Esophagus squamous epithelium (tissue), 5 donors: ENCODE results near the gene GALNT13. TPM values are rescaled to one million over a fixed set of nuclear protein-coding genes. Genes with fewer than 3 reads are reported as not detected.

Experiments used
- DNase-seq: peaks from one replicate; lab custom pipeline; 2025; lab: John Stamatoyannopoulos, UW
- H3K27ac ChIP-seq, 4 donors: fragments of 200-600 bp; sonication (generic); one replicate each; pipeline ENCODE4 v1.5.1; 2016 to 2019; ENCODE audit warnings: mild to moderate bottlenecking in 1 of 4
- H3K27me3 ChIP-seq, 4 donors: fragments of 200-600 bp; sonication (generic); 1 replicate in 3 of 4; 2 replicates in 1 of 4; pipeline versions ENCODE4 v1.5.1 to v1.6.0; 2017 to 2021; ENCODE audit warnings: antibody characterized with exemption in 1 of 4
- H3K36me3 ChIP-seq, 3 donors: fragments of 200-600 bp; sonication (generic); one replicate each; pipeline ENCODE4 v1.5.1; 2016 to 2019
- H3K4me1 ChIP-seq, 3 donors: fragments of 200-600 bp; sonication (generic); one replicate each; pipeline ENCODE4 v1.5.1; 2017 to 2019
- H3K4me3 ChIP-seq, 4 donors: fragments of 200-600 bp; sonication (generic); 1 replicate in 3 of 4; 2 replicates in 1 of 4; pipeline ENCODE4 v1.5.1; 2016 to 2019; ENCODE audit warnings: mild to moderate bottlenecking in 2 of 4, moderate library complexity in 1 of 4
- H3K9me3 ChIP-seq, 3 donors: fragments of 200-600 bp; sonication (generic); one replicate each; pipeline ENCODE4 v1.5.1; 2016 to 2019
- POLR2A ChIP-seq, 4 donors: fragments of 450-650 bp; IDR thresholded peaks; one replicate each; pipeline ENCODE4 v1.6.1; 2017; ENCODE audit warnings: antibody characterized with exemption in 4 of 4, mild to moderate bottlenecking in 4 of 4, moderate library complexity in 3 of 4
- WGBS, 2 donors: methylation state at CpG; one replicate each; pipeline ENCODE4 v1.1.5; 2018; 5-methylcytosine and 5-hydroxymethylcytosine counted together
- intact Hi-C: fragments of 100-400 bp; cut with DNase I; formaldehyde crosslinking; loops from one replicate; pipeline ENCODE4 v1.15.0; 2022
- total RNA-seq, 4 donors: library from RNA; depleted of rRNA; stranded (reverse); fragments of >200 nt; gene quantifications; one replicate each; pipeline ENCODE4 v1.1.0, GENCODE V29; 2016
- TF ChIP-seq, protein P1 (sequence below), 6 experiments: fragments of 450-650 bp in 4 of 6; fragments of 200-600 bp in 2 of 6; sonication (generic) in 2 of 6; IDR thresholded peaks; one replicate each; pipeline ENCODE4 v1.5.1; 2016 to 2019; ENCODE audit warnings: antibody characterized with exemption in 6 of 6, mild to moderate bottlenecking in 4 of 6, moderate library complexity in 4 of 6
- donor health status: DM: yes; HTN: yes; CAD: no.

Gene GALNT13
- total RNA-seq, 4 donors from 2014 or later = 0.04 to 0.38 (median 0.17) TPM

DNA sequence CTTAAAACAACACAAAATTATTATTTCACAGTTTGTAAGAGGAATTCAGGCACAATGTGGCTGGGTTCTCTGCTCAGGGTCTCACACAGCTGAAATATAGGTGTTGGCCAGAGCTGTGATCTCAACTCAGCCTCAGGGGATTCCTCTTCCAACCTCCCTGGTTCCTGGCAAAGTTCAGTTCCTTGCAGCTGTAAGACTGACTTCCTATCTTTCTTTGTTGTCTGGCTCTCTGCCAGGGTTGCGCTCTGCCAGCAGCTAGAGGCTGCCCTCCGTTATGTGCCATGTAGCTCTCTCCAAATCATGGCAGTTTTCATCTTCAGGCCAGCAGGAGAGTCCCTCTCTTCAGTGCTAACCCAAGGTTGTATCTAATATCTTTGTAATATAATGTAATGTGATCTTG is 554.3 kb downstream of the GALNT13 start:
- H3K4me3 ChIP-seq = no peak overlapping the region
- H3K27ac ChIP-seq = no peak overlapping the region
- no peaks in the 10 kb centered on the region for H3K9me3 ChIP-seq
- TF ChIP-seq, protein P1, sequence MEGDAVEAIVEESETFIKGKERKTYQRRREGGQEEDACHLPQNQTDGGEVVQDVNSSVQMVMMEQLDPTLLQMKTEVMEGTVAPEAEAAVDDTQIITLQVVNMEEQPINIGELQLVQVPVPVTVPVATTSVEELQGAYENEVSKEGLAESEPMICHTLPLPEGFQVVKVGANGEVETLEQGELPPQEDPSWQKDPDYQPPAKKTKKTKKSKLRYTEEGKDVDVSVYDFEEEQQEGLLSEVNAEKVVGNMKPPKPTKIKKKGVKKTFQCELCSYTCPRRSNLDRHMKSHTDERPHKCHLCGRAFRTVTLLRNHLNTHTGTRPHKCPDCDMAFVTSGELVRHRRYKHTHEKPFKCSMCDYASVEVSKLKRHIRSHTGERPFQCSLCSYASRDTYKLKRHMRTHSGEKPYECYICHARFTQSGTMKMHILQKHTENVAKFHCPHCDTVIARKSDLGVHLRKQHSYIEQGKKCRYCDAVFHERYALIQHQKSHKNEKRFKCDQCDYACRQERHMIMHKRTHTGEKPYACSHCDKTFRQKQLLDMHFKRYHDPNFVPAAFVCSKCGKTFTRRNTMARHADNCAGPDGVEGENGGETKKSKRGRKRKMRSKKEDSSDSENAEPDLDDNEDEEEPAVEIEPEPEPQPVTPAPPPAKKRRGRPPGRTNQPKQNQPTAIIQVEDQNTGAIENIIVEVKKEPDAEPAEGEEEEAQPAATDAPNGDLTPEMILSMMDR (IDR thresholded peaks at IDR 0.05) = no peak
- no peak for TF ChIP-seq POLR2A (IDR thresholded peaks at IDR 0.05)
- no peaks in the 10 kb centered on the region for H3K36me3 ChIP-seq
- no peaks in the 10 kb centered on the region for H3K27me3 ChIP-seq
- intact Hi-C loops = no loop called here
- DNase-seq = no peak
- 43 to 60% methylated on average over 2 of the region's 2 CpGs for WGBS, 2 donors
- H3K4me1 ChIP-seq = no peaks in the 10 kb centered on the region

- WGBS, 2 donors = 70 to 79% methylated on average over 2 of the region's 2 CpGs
- intact Hi-C loops = no loop called here
- Histone ChIP-seq H3K27ac (no peak overlapping the region), H3K27me3 (no peaks in the 10 kb centered on the region), H3K4me3 (no peak overlapping the region), H3K4me1 (no peaks in the 10 kb centered on the region), H3K36me3 (no peaks in the 10 kb centered on the region), H3K9me3 (no peaks in the 10 kb centered on the region)
- no peak for DNase-seq
- TF ChIP-seq, protein P1 (IDR thresholded peaks at IDR 0.05) = no peak
- no peak for TF ChIP-seq POLR2A (IDR thresholded peaks at IDR 0.05)
Measured at GRCh38 chr2:154427453-154427852, 555.7 kb downstream of the GALNT13 start.

- 78 to 80% methylated on average over 8 of the region's 8 CpGs for WGBS, 2 donors
- Histone ChIP-seq H3K36me3 (no peaks in the 10 kb centered on the region), H3K4me3 (no peak overlapping the region), H3K9me3 (no peaks in the 10 kb centered on the region), H3K27me3 (no peaks in the 10 kb centered on the region), H3K4me1 (no peaks in the 10 kb centered on the region), H3K27ac (no peak overlapping the region)
- DNase-seq = no peak
- intact Hi-C loops = no loop called here
- TF ChIP-seq POLR2A (IDR thresholded peaks at IDR 0.05) = no peak
- TF ChIP-seq, protein P1 (IDR thresholded peaks at IDR 0.05) = no peak
Measured at GRCh38 chr2:154428022-154428421, 556.3 kb downstream of the GALNT13 start.

DNA sequence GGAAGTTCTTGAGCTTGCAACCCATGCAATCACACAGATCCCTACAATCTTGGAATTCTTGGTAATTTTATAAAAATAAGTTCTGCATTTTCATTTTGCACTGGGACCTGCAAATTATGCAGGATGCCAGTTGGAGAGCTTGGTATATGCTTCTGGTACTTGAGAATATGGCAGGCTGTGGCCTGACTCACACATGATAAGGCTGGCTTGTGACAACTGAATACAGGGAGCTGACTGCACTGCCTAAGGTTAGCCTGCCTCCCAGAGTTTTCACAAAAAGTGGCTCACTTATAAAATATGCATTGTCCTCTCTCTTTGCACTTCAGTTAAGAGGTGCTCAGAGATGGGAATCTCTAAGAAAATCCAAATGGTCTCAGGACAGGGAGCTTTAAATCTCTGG is 561.3 kb downstream of the GALNT13 start:
- Histone ChIP-seq H3K36me3 (no peaks in the 10 kb centered on the region), H3K27me3 (no peaks in the 10 kb centered on the region), H3K4me3 (no peak overlapping the region), H3K9me3 (no peaks in the 10 kb centered on the region), H3K4me1 (no peaks in the 10 kb centered on the region), H3K27ac (no peak overlapping the region)
- intact Hi-C loops = no loop called here
- no peak for TF ChIP-seq POLR2A (IDR thresholded peaks at IDR 0.05)
- TF ChIP-seq, protein P1 (IDR thresholded peaks at IDR 0.05) = no peak
- DNase-seq = no peak

GRCh38 chr2:154437104-154437503 is 565.4 kb downstream of the GALNT13 start:
- no peaks in the 10 kb centered on the region for H3K36me3 ChIP-seq
- DNase-seq = no peak
- 46 to 56% methylated on average over 8 of the region's 8 CpGs for WGBS, 2 donors
- no peaks in the 10 kb centered on the region for H3K9me3 ChIP-seq
- H3K4me1 ChIP-seq = no peaks in the 10 kb centered on the region
- intact Hi-C loops = no loop called here
- H3K27me3 ChIP-seq = no peaks in the 10 kb centered on the region
- no peak overlapping the region for H3K27ac ChIP-seq
- no peak overlapping the region for H3K4me3 ChIP-seq
- no peak for TF ChIP-seq POLR2A (IDR thresholded peaks at IDR 0.05)
- TF ChIP-seq, protein P1 (IDR thresholded peaks at IDR 0.05) = no peak
